ENCODE data around the gene RUNX3.
A peak's percentile ranks its signal among the peaks of the same experiment; 100 is the strongest.

Gene RUNX3

DNA sequence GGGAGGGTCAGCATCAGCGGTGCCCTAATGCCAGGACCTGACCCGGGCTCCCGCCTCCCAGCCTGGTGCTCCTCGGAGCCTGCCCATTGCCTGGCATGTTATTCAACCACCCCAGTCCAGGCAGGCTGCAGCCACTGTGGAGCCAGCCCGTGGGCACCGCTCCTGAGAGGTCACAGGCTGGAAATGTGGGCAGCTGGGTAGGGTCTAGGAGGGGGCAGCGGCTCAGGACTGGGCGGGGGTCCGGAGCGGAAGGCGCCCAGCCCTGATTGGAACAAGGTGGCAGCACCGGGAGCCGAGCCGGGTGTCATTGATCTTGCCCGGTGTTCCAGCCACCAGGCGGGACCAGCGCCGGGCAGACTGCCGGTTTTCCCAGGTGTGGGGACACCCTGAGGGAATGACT is 12.7 kb upstream of the RUNX3 start:
- Mint-ChIP-seq H3K9me3 (no peaks in the 10 kb centered on the region), H3K4me3 (no peak overlapping the region), H3K4me1 (peaks cover 92% of the 10 kb centered on the region), H3K27me3 (no peaks in the 10 kb centered on the region), H3K27ac (peak overlapping the region; percentile 33 to 45)
- no peak for ATAC-seq
- DNase-seq: no peak

DNA sequence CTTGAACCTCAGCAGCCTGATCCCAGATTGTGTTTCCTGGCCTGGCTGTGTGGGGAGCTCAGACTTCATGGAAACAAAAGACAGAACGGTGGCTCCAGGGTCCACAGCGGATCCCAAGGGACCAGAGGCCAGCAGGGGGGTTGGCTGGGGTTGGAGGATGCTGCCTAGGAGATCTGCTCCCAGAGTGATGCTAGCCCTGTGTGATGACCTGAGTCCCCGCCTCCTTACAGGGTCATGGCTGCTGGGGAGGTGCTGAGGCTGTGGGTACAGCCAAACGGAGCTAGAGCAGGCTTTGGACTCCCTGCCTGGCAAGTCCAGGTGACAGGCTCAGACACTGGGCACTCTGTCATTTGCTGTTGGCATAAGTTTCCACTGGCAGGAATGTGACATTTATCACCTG is 11.5 kb upstream of the RUNX3 start:
- peaks cover 92% of the 10 kb centered on the region for H3K4me1 Mint-ChIP-seq
- no peak overlapping the region for H3K4me3 Mint-ChIP-seq
- DNase-seq (no peak), ATAC-seq (peak; percentile 22)
- H3K27me3 Mint-ChIP-seq: no peaks in the 10 kb centered on the region
- peak overlapping the region in 1 of 2 donors; percentile 61 for H3K27ac Mint-ChIP-seq
- no peaks in the 10 kb centered on the region for H3K9me3 Mint-ChIP-seq

DNA sequence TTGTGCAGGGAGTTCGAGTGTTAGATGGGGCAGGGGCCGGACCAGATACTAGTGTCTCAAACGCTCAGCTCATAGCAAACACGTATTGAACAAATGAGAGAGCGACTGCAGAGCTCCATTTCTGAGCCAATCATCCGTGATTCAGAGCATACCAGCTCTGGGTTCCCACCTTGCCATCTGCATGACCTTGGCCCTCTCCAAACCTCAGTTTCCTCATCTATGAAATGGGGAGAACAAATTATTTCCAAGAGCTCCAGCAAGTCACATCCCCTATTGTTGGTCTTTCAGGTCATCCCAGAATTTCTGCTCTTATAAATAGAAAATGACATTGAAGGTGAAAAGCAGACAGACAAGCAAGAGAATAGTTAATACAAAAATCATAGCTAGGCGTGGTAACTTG is 10.2 kb upstream of the RUNX3 start:
- Mint-ChIP-seq H3K27ac (peak overlapping the region in 1 of 2 donors; percentile 15), H3K9me3 (no peaks in the 10 kb centered on the region), H3K4me3 (no peak overlapping the region), H3K27me3 (no peaks in the 10 kb centered on the region), H3K4me1 (peaks cover 93% of the 10 kb centered on the region)
- no peak for ATAC-seq
- DNase-seq: no peak

DNA sequence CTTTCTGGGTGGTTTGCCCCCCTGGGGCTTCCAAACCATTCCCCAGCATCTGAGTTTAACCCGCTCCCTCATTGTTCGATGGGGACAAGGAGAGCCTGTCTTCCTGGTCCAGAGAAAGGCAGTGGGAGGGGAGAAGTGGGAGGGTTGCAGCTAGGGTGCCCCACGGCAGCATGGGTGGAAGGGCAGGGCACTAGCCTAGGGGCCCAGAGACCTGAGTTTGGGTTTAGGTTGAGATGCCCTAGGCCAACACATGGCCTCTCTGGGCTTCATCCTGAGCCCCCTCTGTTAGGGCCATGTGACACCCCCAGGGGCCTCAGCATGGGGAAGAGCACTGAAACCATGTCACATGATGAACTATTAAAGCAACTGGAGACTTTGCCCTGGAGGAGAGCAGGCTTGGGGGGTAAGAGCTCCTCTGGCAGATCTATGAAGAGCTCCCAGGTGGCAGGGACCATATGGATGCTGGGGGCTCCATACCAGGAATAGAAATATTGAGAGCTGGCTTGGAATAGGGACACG is 9.7 kb upstream of the RUNX3 start:
- peak overlapping the region; percentile 47 to 89 for H3K27ac Mint-ChIP-seq
- H3K4me3 Mint-ChIP-seq: no peak overlapping the region
- no peaks in the 10 kb centered on the region for H3K27me3 Mint-ChIP-seq
- peaks cover 96% of the 10 kb centered on the region for H3K4me1 Mint-ChIP-seq
- no peaks in the 10 kb centered on the region for H3K9me3 Mint-ChIP-seq
- ATAC-seq: no peak
- no peak for DNase-seq

DNA sequence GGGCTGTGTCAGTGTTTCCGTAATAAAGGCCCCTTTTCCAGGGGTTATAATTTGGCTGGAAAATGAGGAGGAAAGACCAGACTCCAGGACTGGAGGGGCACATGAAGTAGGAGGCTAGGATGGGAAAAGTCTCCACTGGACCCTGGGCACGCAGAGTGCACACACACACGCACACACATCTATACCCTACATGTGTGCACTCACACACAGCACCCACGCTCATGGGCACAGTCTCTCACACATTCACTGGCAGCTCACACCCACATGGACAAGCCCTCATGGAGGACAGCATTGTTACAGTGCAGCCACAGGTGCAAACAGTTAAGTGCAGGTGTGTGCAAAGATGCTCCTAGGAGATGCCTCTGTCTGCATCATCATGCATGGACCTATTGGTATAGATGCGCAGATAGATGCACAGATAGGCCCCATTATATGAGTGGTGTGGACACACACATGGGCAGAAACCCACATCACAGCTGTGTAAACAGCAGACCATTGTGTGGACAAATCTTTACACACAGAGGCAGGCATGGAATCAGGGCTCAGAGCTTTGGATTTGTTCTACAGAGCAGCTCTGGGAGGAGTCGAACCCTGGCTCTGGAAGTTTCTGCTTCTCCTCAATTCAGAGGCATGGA is 9.1 kb upstream of the RUNX3 start:
- Mint-ChIP-seq H3K9me3 (no peaks in the 10 kb centered on the region), H3K27me3 (no peaks in the 10 kb centered on the region), H3K4me3 (no peak overlapping the region), H3K4me1 (peaks cover 96% of the 10 kb centered on the region), H3K27ac (peak overlapping the region in 1 of 2 donors; percentile 79)
- ATAC-seq (no peak), DNase-seq (no peak)

DNA sequence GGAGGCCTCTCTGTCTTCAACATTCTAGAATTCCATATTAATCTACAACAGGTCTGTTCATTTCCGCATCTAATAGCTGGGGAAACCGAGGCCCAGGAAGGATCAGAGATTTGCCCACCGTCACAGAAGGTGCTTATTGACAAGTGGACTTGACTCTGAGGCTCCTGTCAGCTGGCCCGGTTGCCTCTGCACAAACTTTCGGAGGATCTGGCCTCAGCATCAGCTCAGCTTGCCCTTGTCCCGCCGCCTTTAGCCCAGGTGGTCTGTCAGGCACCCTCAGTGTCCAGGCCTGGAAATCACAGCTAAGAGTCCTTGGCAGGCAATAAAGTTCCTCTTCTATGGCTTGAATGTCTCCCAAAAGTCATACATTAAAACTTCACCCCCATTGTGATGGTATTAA is 8.2 kb upstream of the RUNX3 start:
- peak overlapping the region in 1 of 2 donors; percentile 13 for H3K4me3 Mint-ChIP-seq
- peak overlapping the region in 1 of 2 donors; percentile 90 for H3K27ac Mint-ChIP-seq
- DNase-seq (no peak), ATAC-seq (no peak)
- no peaks in the 10 kb centered on the region for H3K27me3 Mint-ChIP-seq
- H3K9me3 Mint-ChIP-seq: no peaks in the 10 kb centered on the region
- H3K4me1 Mint-ChIP-seq: peaks cover 100% of the 10 kb centered on the region

DNA sequence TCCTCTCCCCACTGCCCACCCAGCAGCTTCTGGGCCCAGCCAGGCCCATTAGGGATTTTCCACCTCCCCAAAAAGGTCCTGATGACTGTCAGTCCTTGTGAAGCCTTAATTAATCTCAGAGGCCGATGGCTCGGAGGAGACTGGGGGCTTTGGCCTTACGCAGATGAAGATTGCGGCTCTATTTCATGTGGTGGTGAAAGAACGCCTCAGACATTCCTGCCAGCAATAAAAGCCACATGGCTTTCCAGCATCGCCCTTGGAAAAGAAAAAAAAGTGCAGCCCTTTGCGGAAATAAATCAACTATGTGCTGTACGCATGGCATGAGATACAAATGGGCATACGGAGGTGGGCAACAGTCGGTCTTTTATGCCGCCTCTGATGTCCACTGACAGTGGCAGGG is 6.6 kb upstream of the RUNX3 start:
- no peak for DNase-seq
- H3K27ac Mint-ChIP-seq: no peak overlapping the region
- peaks cover 97% of the 10 kb centered on the region for H3K4me1 Mint-ChIP-seq
- H3K4me3 Mint-ChIP-seq: no peak overlapping the region
- H3K9me3 Mint-ChIP-seq: no peaks in the 10 kb centered on the region
- H3K27me3 Mint-ChIP-seq: no peaks in the 10 kb centered on the region
- no peak for ATAC-seq

DNA sequence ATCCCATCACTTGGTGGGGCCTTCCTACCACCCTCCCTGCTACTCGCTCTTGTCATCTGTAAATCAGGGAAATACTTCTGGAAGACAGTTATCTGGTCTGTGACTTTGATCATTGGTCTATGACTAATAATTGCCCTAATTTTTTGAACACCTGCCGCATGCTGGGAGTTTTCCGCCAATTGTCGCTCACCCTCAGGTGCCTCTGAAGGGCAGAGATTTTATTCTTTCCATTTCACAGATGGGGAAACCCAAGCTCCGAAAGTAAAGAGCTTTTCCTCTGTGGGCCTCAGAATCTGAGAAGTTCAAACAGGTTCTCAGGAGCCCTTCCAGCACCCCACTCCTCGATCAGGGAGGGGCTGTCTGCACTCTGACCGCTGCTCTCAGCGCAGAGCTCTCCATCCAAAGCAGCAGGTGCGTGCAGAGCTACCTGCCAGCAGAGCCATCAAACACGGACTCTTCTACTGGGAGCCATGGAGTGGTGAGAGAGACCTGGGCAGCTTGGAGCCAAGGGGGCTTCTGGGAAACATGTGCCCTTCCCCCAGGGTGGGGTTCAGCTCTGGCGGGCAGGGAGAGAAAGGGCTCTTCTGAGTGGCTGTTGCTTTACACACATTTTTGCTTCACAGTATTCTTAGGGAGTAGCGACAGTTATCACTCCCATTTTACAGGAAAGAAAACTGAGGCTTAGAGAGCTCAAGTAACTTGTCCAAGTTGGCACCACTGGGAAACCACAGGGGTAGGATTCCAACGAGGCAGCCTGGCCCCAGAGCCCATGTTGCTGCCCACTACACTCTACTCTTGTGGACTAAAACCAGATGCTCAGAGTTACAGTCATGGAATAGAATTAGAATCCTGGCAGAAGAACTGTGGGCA is 5.8 kb upstream of the RUNX3 start:
- no peak for DNase-seq
- ATAC-seq: no peak
- peaks cover 97% of the 10 kb centered on the region for H3K4me1 Mint-ChIP-seq
- no peaks in the 10 kb centered on the region for H3K9me3 Mint-ChIP-seq
- no peaks in the 10 kb centered on the region for H3K27me3 Mint-ChIP-seq
- peak overlapping the region; percentile 51 to 54 for H3K4me3 Mint-ChIP-seq
- H3K27ac Mint-ChIP-seq: peak overlapping the region; percentile 35 to 88

DNA sequence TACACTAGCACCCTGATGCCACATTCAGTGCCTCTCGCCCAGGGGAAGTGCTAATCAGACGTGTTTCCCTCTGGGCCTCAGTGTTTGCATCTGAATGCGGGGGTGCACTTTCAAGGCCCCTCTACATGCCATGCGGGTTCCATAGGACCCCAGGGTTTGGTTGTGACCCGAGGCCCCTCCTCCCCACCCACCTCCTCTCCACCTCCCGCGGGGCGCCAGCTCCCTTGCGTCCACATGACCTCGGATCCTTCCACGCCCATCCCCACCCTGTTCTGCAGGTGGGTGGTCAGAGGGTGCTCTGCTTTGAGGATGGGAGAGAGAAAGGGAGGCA is 5.1 kb upstream of the RUNX3 start:
- Mint-ChIP-seq H3K4me3 (peak overlapping the region; percentile 51 to 54), H3K27ac (no peak overlapping the region), H3K4me1 (peaks cover 96% of the 10 kb centered on the region), H3K27me3 (no peaks in the 10 kb centered on the region), H3K9me3 (no peaks in the 10 kb centered on the region)
- no peak for ATAC-seq
- DNase-seq: no peak

DNA sequence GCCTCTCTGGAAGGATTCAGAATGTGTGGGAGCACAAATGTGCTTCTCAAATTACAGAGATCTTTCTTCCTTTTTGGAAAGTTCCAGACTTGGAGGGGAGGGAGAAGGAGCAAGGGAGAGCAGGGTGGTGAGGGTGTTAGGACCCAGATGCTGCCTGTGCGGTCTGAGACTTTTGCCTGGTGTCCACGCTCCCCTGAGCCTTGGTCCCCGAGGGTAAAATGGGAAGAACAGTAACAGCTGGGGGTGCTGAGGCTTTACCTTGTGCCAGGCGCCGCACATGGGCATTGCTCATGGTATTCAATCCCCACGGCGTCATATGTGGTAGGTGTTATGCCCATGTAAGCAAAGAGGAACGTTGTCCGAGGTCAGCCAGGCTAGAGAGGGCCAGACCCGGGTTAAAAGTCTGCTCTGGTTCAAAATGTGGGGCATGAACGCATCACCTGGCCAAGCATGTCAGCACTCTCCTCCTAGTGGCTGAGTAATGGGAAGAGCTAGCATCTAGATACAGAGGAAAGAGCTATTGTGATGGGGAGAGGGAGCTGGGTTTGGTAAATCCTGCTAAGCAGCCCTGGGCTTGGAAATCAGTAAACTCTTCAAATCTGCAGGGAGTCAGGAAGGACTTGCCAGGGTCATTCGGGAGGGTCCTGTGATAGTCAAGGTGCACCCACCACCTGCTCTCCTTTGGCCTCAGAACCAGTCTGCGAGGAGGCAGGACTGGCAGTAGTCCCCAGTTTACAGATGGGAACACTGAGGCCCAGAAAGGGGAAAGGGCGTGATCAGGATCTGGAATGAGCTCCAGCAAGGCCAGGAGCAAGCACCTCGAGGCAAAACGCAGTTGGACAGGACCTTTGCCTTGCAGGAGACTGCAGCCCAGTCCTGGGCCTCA is 4.5 kb upstream of the RUNX3 start:
- Mint-ChIP-seq H3K4me3 (peak overlapping the region; percentile 82 to 83), H3K9me3 (no peaks in the 10 kb centered on the region), H3K27me3 (no peaks in the 10 kb centered on the region), H3K4me1 (peaks cover 90% of the 10 kb centered on the region), H3K27ac (peak overlapping the region; percentile 72 to 96)
- DNase-seq: no peak
- ATAC-seq: no peak

DNA sequence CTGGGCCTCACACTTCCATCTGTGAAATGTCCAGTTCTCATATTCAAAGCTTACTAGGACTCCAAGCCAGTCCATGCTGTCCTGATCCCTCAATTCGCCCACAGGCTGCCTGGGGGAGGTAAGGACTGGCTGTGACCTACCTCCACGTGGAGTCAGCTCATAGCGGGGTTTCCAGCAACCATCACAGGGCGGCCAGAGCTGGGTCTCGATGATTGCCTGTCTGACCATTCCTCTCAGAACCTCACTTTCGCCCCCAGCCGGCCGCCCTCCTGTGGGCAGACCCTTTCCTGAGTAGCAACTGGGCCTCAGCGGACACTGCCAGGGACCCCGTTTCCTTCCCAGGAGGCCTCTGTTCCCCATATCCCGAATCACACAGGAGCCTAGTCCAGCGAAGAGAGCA is 3.4 kb upstream of the RUNX3 start:
- DNase-seq: no peak
- H3K4me3 Mint-ChIP-seq: peak overlapping the region; percentile 82 to 83
- ATAC-seq: no peak
- no peaks in the 10 kb centered on the region for H3K27me3 Mint-ChIP-seq
- peaks cover 80% of the 10 kb centered on the region for H3K4me1 Mint-ChIP-seq
- peak overlapping the region; percentile 40 to 83 for H3K27ac Mint-ChIP-seq
- no peaks in the 10 kb centered on the region for H3K9me3 Mint-ChIP-seq

DNA sequence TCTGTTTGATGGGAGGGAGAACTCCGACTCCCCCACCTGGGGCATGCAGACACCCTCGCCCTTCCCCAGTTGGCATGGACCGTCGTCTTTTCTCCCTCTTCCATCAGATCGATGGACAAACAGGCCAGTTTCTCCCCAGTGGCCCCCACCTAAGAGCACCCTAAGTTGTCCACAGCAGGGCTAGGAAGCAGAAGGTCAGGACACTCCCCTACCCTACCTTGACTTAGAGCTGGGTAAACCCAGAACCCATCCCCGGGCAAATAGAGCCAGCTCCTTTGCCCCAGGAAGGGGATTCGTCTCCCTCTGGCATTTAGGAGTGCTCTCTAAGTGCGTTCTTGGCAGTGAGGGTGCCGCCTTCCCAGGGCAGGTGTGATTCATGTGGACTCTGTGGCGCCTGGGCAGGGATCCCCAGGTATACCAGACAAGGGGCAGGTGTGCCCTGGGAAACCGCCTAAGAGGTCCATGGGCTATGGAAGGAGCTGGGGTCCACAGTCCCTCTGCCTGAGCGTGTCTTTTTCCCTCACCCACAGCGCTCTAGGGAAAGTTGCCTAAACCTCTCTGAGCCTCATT is 2.7 kb upstream of the RUNX3 start:
- H3K9me3 Mint-ChIP-seq: no peaks in the 10 kb centered on the region
- ATAC-seq: no peak
- H3K27ac Mint-ChIP-seq: peak overlapping the region; percentile 82 to 95
- peaks cover 76% of the 10 kb centered on the region for H3K4me1 Mint-ChIP-seq
- H3K4me3 Mint-ChIP-seq: peak overlapping the region; percentile 82 to 83
- DNase-seq: no peak
- H3K27me3 Mint-ChIP-seq: no peaks in the 10 kb centered on the region

DNA sequence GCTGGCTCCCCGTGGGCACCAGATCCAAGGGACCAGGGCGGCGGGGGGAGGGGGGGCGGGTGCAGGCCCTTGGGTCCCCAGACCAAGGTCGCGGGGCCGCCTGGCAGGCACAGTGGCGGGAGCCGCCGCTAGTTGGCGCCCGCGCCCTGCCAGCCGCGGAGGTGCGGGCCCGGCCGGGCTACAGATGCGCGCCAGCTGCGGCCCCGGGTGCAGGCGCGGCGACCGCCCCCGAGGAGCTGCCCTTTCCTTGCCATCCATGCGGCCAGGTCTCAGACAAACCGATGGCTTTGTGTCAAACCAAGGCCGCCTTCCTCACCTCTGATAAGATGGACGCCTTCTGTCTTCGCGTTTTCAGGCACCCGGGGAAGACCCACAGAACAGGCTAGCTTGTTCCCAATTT is 2.2 kb upstream of the RUNX3 start:
- DNase-seq (peak; percentile 76 to 79), ATAC-seq (peak; percentile 21)
- no peaks in the 10 kb centered on the region for H3K9me3 Mint-ChIP-seq
- peak overlapping the region; percentile 83 to 92 for H3K4me3 Mint-ChIP-seq
- H3K27ac Mint-ChIP-seq: peak overlapping the region; percentile 82 to 95
- peaks cover 76% of the 10 kb centered on the region for H3K4me1 Mint-ChIP-seq
- H3K27me3 Mint-ChIP-seq: no peaks in the 10 kb centered on the region

DNA sequence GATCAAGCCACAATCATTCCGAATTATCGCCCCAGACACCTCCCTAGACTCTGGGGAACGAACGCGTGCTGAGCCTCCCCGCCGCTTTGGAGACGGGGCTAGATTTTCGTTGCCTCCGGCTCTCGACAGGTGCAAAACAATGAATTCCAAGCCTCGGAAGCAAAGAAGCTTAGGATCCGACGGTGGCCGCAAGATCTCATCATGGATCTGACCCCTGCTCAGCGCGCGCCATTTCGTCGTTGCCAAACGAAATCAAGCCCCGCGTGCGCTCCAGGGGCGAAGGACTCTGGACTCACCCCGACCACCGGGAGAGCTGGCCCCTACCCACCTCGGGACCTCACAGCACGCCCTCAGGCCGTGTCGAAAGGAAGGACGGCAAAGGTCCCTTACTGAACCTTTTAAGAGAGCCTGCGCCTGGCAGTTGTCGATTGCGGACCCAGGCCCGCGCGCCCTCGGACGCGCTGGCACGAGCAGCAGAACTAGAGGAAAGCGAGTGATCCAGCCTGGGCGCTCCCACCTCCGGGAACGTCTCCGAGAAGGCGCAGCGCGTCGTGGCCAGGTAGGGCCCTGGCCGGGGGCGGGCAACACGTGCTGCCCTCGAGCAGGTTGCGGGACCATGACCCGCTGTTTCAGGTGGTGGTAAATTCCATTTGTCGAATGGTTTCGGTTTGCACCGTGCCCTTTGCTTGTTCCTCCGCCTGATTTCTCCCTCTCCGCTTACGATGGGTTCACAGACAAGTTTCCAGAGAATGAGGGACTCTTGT is 1.6 kb upstream of the RUNX3 start:
- peak overlapping the region in 1 of 2 donors; percentile 95 for H3K27ac Mint-ChIP-seq
- H3K4me3 Mint-ChIP-seq: peak overlapping the region; percentile 88 to 92

DNA sequence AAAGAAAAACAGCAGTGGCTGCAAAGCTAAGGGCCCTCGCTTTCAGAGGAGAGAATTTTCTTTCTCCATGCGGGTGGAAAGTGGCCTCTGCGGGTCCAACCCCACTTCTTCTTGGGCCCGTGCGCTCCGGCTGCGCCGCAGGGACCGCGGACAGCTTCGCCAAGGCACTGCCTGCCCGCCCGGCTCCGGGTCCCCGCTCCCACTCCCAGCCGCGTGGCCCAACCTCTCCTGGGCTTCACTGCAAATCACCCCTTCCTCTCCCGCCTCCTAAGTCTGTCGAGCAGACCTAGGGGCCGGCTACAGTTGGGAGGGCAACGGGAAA is 1.0 kb upstream of the RUNX3 start:
- Mint-ChIP-seq H3K4me3 (peak overlapping the region; percentile 88 to 92), H3K27ac (peak overlapping the region in 1 of 2 donors; percentile 95), H3K4me1 (peaks cover 76% of the 10 kb centered on the region), H3K9me3 (no peaks in the 10 kb centered on the region), H3K27me3 (no peaks in the 10 kb centered on the region)
- ATAC-seq: no peak
- no peak for DNase-seq

More for the DNA sequence above, 1.6 kb upstream of the RUNX3 start:
- H3K9me3 Mint-ChIP-seq: no peaks in the 10 kb centered on the region
- DNase-seq: no peak
- peaks cover 76% of the 10 kb centered on the region for H3K4me1 Mint-ChIP-seq
- ATAC-seq: no peak
- H3K27me3 Mint-ChIP-seq: no peaks in the 10 kb centered on the region

All from stimulated activated naive CD8-positive, alpha-beta T cell treated with anti-CD3 and anti-CD28 coated beads, Interleukin-15, amount 100 ng/mL, for 72 hours (primary cell).